HFFc6 (cell line): Measurements from ENCODE around the gene CD276. TPM values are rescaled to one million over a fixed set of nuclear protein-coding genes. Genes with fewer than 3 reads are reported as not detected.

Source experiments
- DNase-seq: peaks from one replicate; pipeline ENCODE4 v3.0.0-alpha.2; 2018
- H3K27ac Mint-ChIP-seq: 2 replicates; pipeline ENCODE4 v1.8.0; 2020; ENCODE audit warnings: mild to moderate bottlenecking, mixed read lengths
- H3K27me3 Mint-ChIP-seq: 2 replicates; pipeline ENCODE4 v1.8.0; 2021; ENCODE audit warnings: mild to moderate bottlenecking, moderate library complexity, mixed read lengths; ENCODE audit not compliant: insufficient read depth
- H3K36me3 Mint-ChIP-seq: 2 replicates; pipeline ENCODE4 v1.8.0; 2021; ENCODE audit warnings: low read depth, mixed read lengths
- H3K4me1 Mint-ChIP-seq: 2 replicates; pipeline ENCODE4 v1.8.0; 2020; ENCODE audit warnings: low read depth, mixed read lengths
- H3K4me3 Mint-ChIP-seq: 2 replicates; pipeline ENCODE4 v1.8.0; 2020; ENCODE audit warnings: mild to moderate bottlenecking, moderate library complexity, mixed read lengths
- H3K9me3 Mint-ChIP-seq: 2 replicates; pipeline ENCODE4 v1.8.0; 2020; ENCODE audit warnings: mild to moderate bottlenecking, mixed read lengths
- CTCF ChIP-seq: fragments of 200-600 bp; sonication (generic); IDR thresholded peaks from 2 replicates; pipeline ENCODE4 v1.5.0; 2021; ENCODE audit warnings: antibody characterized with exemption, mild to moderate bottlenecking
- total RNA-seq, 6 experiments: library from RNA; stranded (reverse); fragmentation: NEBNext Ultra II Directional; extraction: Animal tissue kit (Norgen Biotek cat#: 25700); gene quantifications; 2 replicates in 1 of 6; 3 replicates in 5 of 6; pipeline ENCODE4 v1.2.3, GENCODE V29; 2021

The CD276 gene
- total RNA-seq, 6 experiments from 2014 or later = 86.5 to 121 (median 105) TPM

- Mint-ChIP-seq H3K27me3 (peaks cover 35% of the 10 kb centered on the region), H3K4me1 (peaks cover 4% of the 10 kb centered on the region), H3K27ac (no peak overlapping the region), H3K36me3 (no peaks in the 10 kb centered on the region), H3K4me3 (no peak overlapping the region), H3K9me3 (no peaks in the 10 kb centered on the region)
- no peak for TF ChIP-seq CTCF
- DNase-seq = no peak
These were observed 63.8 kb downstream of the CD276 start for GRCh38 chr15:73747847-73748590.

GRCh38 chr15:73748730-73749129 is 64.5 kb downstream of the CD276 start:
- H3K4me1 Mint-ChIP-seq = no peaks in the 10 kb centered on the region
- H3K36me3 Mint-ChIP-seq = no peaks in the 10 kb centered on the region
- no peak for TF ChIP-seq CTCF
- no peaks in the 10 kb centered on the region for H3K9me3 Mint-ChIP-seq
- H3K27me3 Mint-ChIP-seq = peaks cover 38% of the 10 kb centered on the region
- no peak overlapping the region for H3K27ac Mint-ChIP-seq
- H3K4me3 Mint-ChIP-seq = no peak overlapping the region
- no peak for DNase-seq

DNA sequence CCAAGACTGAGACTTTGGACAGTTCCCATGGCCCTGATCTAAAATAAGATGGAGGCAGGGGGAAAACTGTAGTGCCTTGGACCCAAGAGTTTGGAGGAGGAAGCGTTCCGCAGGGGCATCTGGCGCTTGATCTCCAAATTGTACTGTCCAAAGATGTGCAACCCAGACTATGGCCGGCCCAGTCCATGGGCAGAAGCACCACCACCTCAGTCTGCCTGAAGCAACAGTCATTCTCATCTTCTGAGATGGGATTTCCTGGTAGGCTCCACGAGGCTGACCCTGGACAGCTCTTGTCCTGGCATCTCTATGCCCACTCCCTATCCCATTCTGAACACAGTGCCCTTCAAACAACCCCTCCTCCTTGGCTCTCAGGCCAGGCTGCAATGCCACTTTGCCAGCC is 65.3 kb downstream of the CD276 start:
- TF ChIP-seq CTCF = no peak
- Mint-ChIP-seq H3K4me3 (no peak overlapping the region), H3K4me1 (no peaks in the 10 kb centered on the region), H3K9me3 (no peaks in the 10 kb centered on the region), H3K27me3 (peaks cover 45% of the 10 kb centered on the region), H3K36me3 (no peaks in the 10 kb centered on the region), H3K27ac (no peak overlapping the region)
- no peak for DNase-seq

GRCh38 chr15:73749971-73750370 is 65.8 kb downstream of the CD276 start:
- Mint-ChIP-seq H3K4me3 (no peak overlapping the region), H3K27me3 (peaks cover 49% of the 10 kb centered on the region)

DNA sequence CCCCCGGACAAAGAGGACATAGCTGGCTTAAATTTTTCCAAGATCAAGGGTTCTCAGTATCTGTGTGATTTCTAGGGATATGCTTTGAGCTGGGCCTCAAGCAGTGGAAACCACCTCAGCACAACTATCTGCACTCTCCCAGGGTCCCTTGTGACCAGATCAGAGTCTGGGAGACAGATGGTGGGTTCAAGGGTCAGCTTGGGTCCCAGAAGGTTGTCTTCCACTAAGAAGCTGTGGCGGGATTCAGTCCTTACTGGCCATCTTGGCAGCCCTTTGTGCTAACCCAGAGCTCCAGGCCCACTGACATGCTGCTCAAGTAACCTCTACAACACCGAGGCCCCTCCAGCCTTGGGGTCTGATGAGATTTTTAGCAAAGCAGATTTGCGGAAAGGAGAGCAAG is 66.3 kb downstream of the CD276 start:
- H3K4me3 Mint-ChIP-seq = no peak overlapping the region
- DNase-seq = no peak
- TF ChIP-seq CTCF = no peak
- H3K36me3 Mint-ChIP-seq = no peaks in the 10 kb centered on the region
- H3K27ac Mint-ChIP-seq = no peak overlapping the region
- H3K9me3 Mint-ChIP-seq = no peaks in the 10 kb centered on the region
- H3K27me3 Mint-ChIP-seq = peaks cover 52% of the 10 kb centered on the region
- no peaks in the 10 kb centered on the region for H3K4me1 Mint-ChIP-seq

More at GRCh38 chr15:73749971-73750370, 65.8 kb downstream of the CD276 start:
- TF ChIP-seq CTCF = no peak
- DNase-seq = no peak
- Mint-ChIP-seq H3K9me3 (no peaks in the 10 kb centered on the region), H3K27ac (no peak overlapping the region), H3K36me3 (no peaks in the 10 kb centered on the region), H3K4me1 (no peaks in the 10 kb centered on the region)
